IMR-90 (cell line): Measurements from ENCODE around the gene NARS2. TPM values are rescaled to one million over a fixed set of nuclear protein-coding genes. Genes with fewer than 3 reads are reported as not detected.

ENCODE experiments used
- ATAC-seq: fragments of 200-7000 bp; cut with Tn5 transposase; 2 replicates; pipeline ENCODE4 v1.9.1; 2020; ENCODE audit warnings: low read depth, mild to moderate bottlenecking, moderate library complexity
- BruUV-seq: library from RNA; stranded (reverse); fragments of 400-500 nt; replicated peaks from 2 replicates; lab custom pipeline; 2021; lab: Mats Ljungman, UMichigan
- CTCF ChIA-PET: fragments of 300-600 bp; formaldehyde crosslinking; extraction: SDS; loops from one replicate; lab custom pipeline; 2021; ENCODE audit warnings: antibody characterized with exemption; lab: Yijun Ruan, JAX
- POLR2A ChIA-PET: fragments of 300-600 bp; sonication (Branson Sonifier 250); formaldehyde crosslinking; loops from one replicate; lab custom pipeline; 2022; ENCODE audit warnings: antibody characterized with exemption; ENCODE audit not compliant: unreplicated experiment; lab: Charles Lee
- DNase-seq: peaks from one replicate; pipeline ENCODE4 v3.0.0; 2013
- H2AFZ ChIP-seq: replicated peaks from 2 replicates; pipeline ENCODE3; 2013; ENCODE audit warnings: low read length, mild to moderate bottlenecking; ENCODE audit not compliant: poor library complexity
- H2AK5ac ChIP-seq: 2 replicates; pipeline ENCODE4 v1.6.1; 2013; ENCODE audit warnings: low read depth, low read length, inconsistent platforms
- H2AK9ac ChIP-seq: replicated peaks from 2 replicates; pipeline ENCODE3; 2013; ENCODE audit warnings: mild to moderate bottlenecking, low read depth, low read length, moderate library complexity; ENCODE audit not compliant: poor library complexity
- H2BK120ac ChIP-seq: 2 replicates; pipeline ENCODE4 v1.6.1; 2013; ENCODE audit warnings: low read depth, low read length, inconsistent platforms
- H2BK15ac ChIP-seq: 3 replicates; pipeline ENCODE4 v1.6.1; 2013; ENCODE audit warnings: low read depth, low read length, inconsistent platforms
- H2BK20ac ChIP-seq: 2 replicates; pipeline ENCODE4 v1.6.1; 2013; ENCODE audit warnings: low read depth, mild to moderate bottlenecking, inconsistent platforms, low read length, moderate library complexity
- H2BK5ac ChIP-seq: 2 replicates; pipeline ENCODE4 v1.6.1; 2013; ENCODE audit warnings: mild to moderate bottlenecking, low read depth, low read length, inconsistent platforms; ENCODE audit not compliant: poor library complexity, severe bottlenecking
- H3K14ac ChIP-seq: replicated peaks from 2 replicates; pipeline ENCODE4 v1.6.1; 2013; ENCODE audit warnings: low read depth, low read length, inconsistent platforms
- H3K18ac ChIP-seq: 2 replicates; pipeline ENCODE4 v1.6.1; 2013; ENCODE audit warnings: low read depth, low read length, control low read depth
- H3K23ac ChIP-seq: 2 replicates; pipeline ENCODE4 v1.6.1; 2013; ENCODE audit warnings: low read depth, low read length, inconsistent platforms
- H3K27ac ChIP-seq: 2 replicates; pipeline ENCODE4 v1.5.1; 2013; ENCODE audit warnings: mild to moderate bottlenecking, control low read depth, low read length; ENCODE audit not compliant: insufficient read depth
- H3K27me3 ChIP-seq: 2 replicates; pipeline ENCODE4 v1.6.1; 2013; ENCODE audit warnings: low read length; ENCODE audit not compliant: control insufficient read depth, insufficient read depth
- H3K36me3 ChIP-seq: 2 replicates; pipeline ENCODE4 v1.6.1; 2013; ENCODE audit warnings: low read length, mixed read lengths; ENCODE audit not compliant: control insufficient read depth, insufficient read depth
- H3K4ac ChIP-seq: 2 replicates; pipeline ENCODE4 v1.6.1; 2013; ENCODE audit warnings: low read depth, low read length, inconsistent platforms
- H3K4me1 ChIP-seq: 2 replicates; pipeline ENCODE4 v1.6.1; 2013; ENCODE audit warnings: low read length, mixed read lengths; ENCODE audit not compliant: control insufficient read depth, insufficient read depth
- H3K4me2 ChIP-seq: 2 replicates; pipeline ENCODE4 v1.6.1; 2013; ENCODE audit warnings: low read depth, mild to moderate bottlenecking, control low read depth, low read length, moderate library complexity
- H3K4me3 ChIP-seq: 2 replicates; pipeline ENCODE4 v1.5.1; 2013; ENCODE audit warnings: low read depth, mild to moderate bottlenecking, control low read depth, low read length, moderate library complexity; ENCODE audit not compliant: insufficient read depth
- H3K56ac ChIP-seq: 2 replicates; pipeline ENCODE4 v1.6.1; 2013; ENCODE audit warnings: low read length, inconsistent platforms; ENCODE audit not compliant: insufficient read depth; ENCODE audit errors: extremely low read depth
- H3K79me1 ChIP-seq, 2 experiments: 2 replicates each; pipeline ENCODE4 v1.6.1; 2013; ENCODE audit warnings: low read length in 2 of 2, inconsistent platforms in 1 of 2, low read depth in 1 of 2
- H3K9ac ChIP-seq: 2 replicates; pipeline ENCODE4 v1.6.1; 2013; ENCODE audit warnings: low read depth, low read length, control low read depth
- H3K9me1 ChIP-seq: 2 replicates; pipeline ENCODE4 v1.6.1; 2013; ENCODE audit warnings: low read length, inconsistent platforms; ENCODE audit not compliant: insufficient read depth
- H3K9me3 ChIP-seq: 2 replicates; pipeline ENCODE4 v1.6.1; 2013; ENCODE audit warnings: low read length; ENCODE audit not compliant: control insufficient read depth, insufficient read depth
- H4K20me1 ChIP-seq: 2 replicates; pipeline ENCODE4 v1.6.1; 2013; ENCODE audit warnings: low read length, inconsistent platforms; ENCODE audit not compliant: insufficient read depth
- H4K5ac ChIP-seq: 2 replicates; pipeline ENCODE4 v1.6.1; 2013; ENCODE audit warnings: mild to moderate bottlenecking, low read depth, low read length, control low read depth
- H4K8ac ChIP-seq, 2 experiments: 2 replicates each; pipeline ENCODE4 v1.6.1; 2013; ENCODE audit warnings: low read depth in 2 of 2, low read length in 2 of 2, control low read depth in 1 of 2, inconsistent platforms in 1 of 2
- H4K91ac ChIP-seq: 2 replicates; pipeline ENCODE4 v1.6.1; 2013; ENCODE audit warnings: low read depth, low read length, inconsistent platforms; ENCODE audit not compliant: insufficient read depth
- BHLHE40 ChIP-seq: fragments of 150-350 bp; IDR thresholded peaks from 2 replicates; pipeline ENCODE4 v1.6.1; 2016; ENCODE audit warnings: mild to moderate bottlenecking, low read depth, low read length
- CEBPB ChIP-seq: IDR thresholded peaks from 2 replicates; pipeline ENCODE4 v1.6.1; 2012; ENCODE audit warnings: low read depth, low read length, improper control_type of control experiment
- CHD1 ChIP-seq: IDR thresholded peaks from 2 replicates; pipeline ENCODE4 v1.6.1; 2012; ENCODE audit warnings: low read depth, low read length, improper control_type of control experiment
- FOS ChIP-seq: fragments of 150-350 bp; IDR thresholded peaks from 2 replicates; pipeline ENCODE4 v1.6.1; 2016; ENCODE audit warnings: low read depth, low read length
- MAFK ChIP-seq: IDR thresholded peaks from 2 replicates; pipeline ENCODE4 v1.6.1; 2012; ENCODE audit warnings: low read depth, low read length, improper control_type of control experiment
- MAZ ChIP-seq: IDR thresholded peaks from 2 replicates; pipeline ENCODE4 v1.6.1; 2012; ENCODE audit warnings: low read depth, mild to moderate bottlenecking, low read length, improper control_type of control experiment, moderate library complexity, borderline replicate concordance
- MXI1 ChIP-seq: IDR thresholded peaks from 2 replicates; pipeline ENCODE4 v1.6.1; 2012; ENCODE audit warnings: low read depth, mild to moderate bottlenecking, low read length, moderate library complexity, borderline replicate concordance
- NFE2L2 ChIP-seq: fragments of 150-350 bp; IDR thresholded peaks from 2 replicates; pipeline ENCODE4 v1.6.1; 2016; ENCODE audit warnings: low read depth, mild to moderate bottlenecking, low read length
- POLR2A ChIP-seq: IDR thresholded peaks from 2 replicates; pipeline ENCODE4 v1.6.1; 2012; ENCODE audit warnings: mild to moderate bottlenecking, low read depth, low read length
- RAD21 ChIP-seq: IDR thresholded peaks from 2 replicates; pipeline ENCODE4 v1.6.1; 2012; ENCODE audit warnings: low read length, improper control_type of control experiment
- RCOR1 ChIP-seq: IDR thresholded peaks from 2 replicates; pipeline ENCODE4 v1.6.1; 2012; ENCODE audit warnings: mild to moderate bottlenecking, low read length, improper control_type of control experiment; ENCODE audit not compliant: insufficient replicate concordance
- RFX5 ChIP-seq: IDR thresholded peaks from 2 replicates; pipeline ENCODE4 v1.8.0; 2012; ENCODE audit warnings: low read depth, mild to moderate bottlenecking, low read length, moderate library complexity
- SMC3 ChIP-seq: fragments of 150-350 bp; IDR thresholded peaks from 2 replicates; pipeline ENCODE4 v1.6.1; 2016; ENCODE audit warnings: low read depth, mild to moderate bottlenecking, antibody characterized with exemption, low read length, moderate library complexity
- WGBS, 2 experiments: methylation state at CpG; one replicate each; pipeline versions ENCODE4 v1.1.5 to v1.1.7; 2013; ENCODE audit warnings: missing lambda C conversion rate in 2 of 2; ENCODE audit not compliant: insufficient read length in 1 of 2; ENCODE audit errors: extremely low coverage in 2 of 2; 5-methylcytosine and 5-hydroxymethylcytosine counted together
- dilution Hi-C: fragments of 300-500 bp; cut with HindIII; formaldehyde crosslinking; loops from one replicate; pipeline ENCODE4 v1.14.3; 2018; ENCODE audit warnings: low sequenced_read_pairs; ENCODE audit not compliant: unreplicated experiment
- in situ Hi-C: fragments of 300-500 bp; cut with MboI; formaldehyde crosslinking; loops from 3 replicates; pipeline ENCODE4 v1.14.3; 2019; ENCODE audit warnings: low sequenced_read_pairs, inconsistent platforms, mixed read lengths
- intact Hi-C: fragments of 100-400 bp; cut with micrococcal nuclease; formaldehyde crosslinking; loops from 2 replicates; pipeline ENCODE4 v1.10.0; 2022
- polyA plus RNA-seq, 3 experiments: library from polyadenylated mRNA; depleted of rRNA; stranded (reverse); fragments of >200 nt; gene quantifications; 2 replicates each; pipeline ENCODE4 v1.2.3, GENCODE V29; 2012; ENCODE audit warnings: low replicate concordance in 1 of 3
- total RNA-seq: library from RNA; depleted of rRNA; stranded (reverse); fragments of >200 nt; gene quantifications from 2 replicates; pipeline ENCODE4 v1.2.3, GENCODE V29; 2012
- TF ChIP-seq, protein P1 (sequence below): fragments of 150-350 bp; IDR thresholded peaks from 2 replicates; pipeline ENCODE4 v1.6.1; 2017; ENCODE audit warnings: mild to moderate bottlenecking, antibody characterized with exemption, low read length, low read depth
- TF ChIP-seq, protein P2 (sequence below): fragments of 150-350 bp; IDR thresholded peaks from 2 replicates; pipeline ENCODE4 v1.6.1; 2016; ENCODE audit warnings: low read depth, mild to moderate bottlenecking, low read length, moderate library complexity, borderline replicate concordance
- TF ChIP-seq, protein P3 (sequence below): conservative IDR thresholded peaks from 2 replicates; pipeline ENCODE4 v1.5.1; 2012; ENCODE audit warnings: mild to moderate bottlenecking, low read depth, low read length, improper control_type of control experiment

Gene NARS2
- total and polyA plus RNA-seq, 2 of the 4 experiments (the other 2 are of a cell fraction), result 8.0 to 15.8 TPM

DNA sequence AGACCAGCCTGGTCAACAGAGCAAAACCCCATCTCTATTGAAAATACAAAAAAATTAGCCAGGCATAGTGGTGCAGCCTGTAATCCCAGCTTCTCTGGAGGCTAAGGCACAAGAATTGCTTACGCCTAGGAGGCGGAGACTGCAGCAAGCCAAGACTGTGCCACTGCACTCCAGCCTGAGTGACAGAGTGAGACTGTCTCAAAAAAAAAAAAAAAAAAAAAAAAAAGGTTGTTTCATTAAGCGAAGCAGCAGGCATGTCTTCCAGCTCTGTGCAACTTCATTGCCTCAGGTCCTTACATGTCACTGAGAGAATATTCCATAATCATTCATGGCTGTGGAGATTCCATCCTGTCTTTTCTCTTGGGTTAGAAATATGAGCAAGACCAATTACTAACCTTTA, 174.0 kb downstream of the NARS2 start:
- intact Hi-C loops, result no loop called here
- 80% methylated on average over 1 of the region's 3 CpGs; no CpG with 5 or more reads in 1 of the 2 experiments for WGBS, 2 experiments
- no peak for ATAC-seq

More for the DNA sequence above, 174.0 kb downstream of the NARS2 start:
- Histone ChIP-seq H3K56ac (no peak overlapping the region), H2BK15ac (no peak overlapping the region), H3K4me1 (no peaks in the 10 kb centered on the region), H3K4me3 (no peak overlapping the region), H2BK5ac (no peak overlapping the region), H2BK120ac (no peak overlapping the region), H3K9me1 (peaks cover 5% of the 10 kb centered on the region; the same call in 1 of the 2 replicates), H3K4ac (no peak overlapping the region), H2AK9ac (no peak overlapping the region), H4K91ac (no peak overlapping the region), H2AK5ac (no peak overlapping the region; the same call in 1 of the 2 replicates), H3K4me2 (no peak overlapping the region), H4K20me1 (peaks cover 5% of the 10 kb centered on the region), H4K8ac (no peak overlapping the region), H3K9ac (no peak overlapping the region), H2BK20ac (no peak overlapping the region), H3K14ac (no peak overlapping the region), H2AFZ (no peak overlapping the region), H3K9me3 (no peaks in the 10 kb centered on the region), H3K36me3 (no peaks in the 10 kb centered on the region), H3K27me3 (no peaks in the 10 kb centered on the region), H4K5ac (no peak overlapping the region), H3K27ac (no peak overlapping the region), H3K23ac (no peak overlapping the region), H3K18ac (no peak overlapping the region), H3K79me1 (peaks cover 35 to 37% of the 10 kb centered on the region in 2 experiments)
- no peak for DNase-seq
- in situ Hi-C loops (no loop called here), dilution Hi-C loops (no loop called here)
- CTCF ChIA-PET, result no interaction called here
- no TSS peak for BruUV-seq
- POLR2A ChIA-PET, result no interaction called here
- TF ChIP-seq SMC3 (no peak), CEBPB (no peak), CHD1 (no peak), MAZ (no peak), BHLHE40 (no peak), MXI1 (no peak), FOS (no peak), NFE2L2 (no peak), RCOR1 (no peak), RFX5 (no peak), MAFK (no peak), POLR2A (no peak), RAD21 (no peak)
- TF ChIP-seq, protein P1, sequence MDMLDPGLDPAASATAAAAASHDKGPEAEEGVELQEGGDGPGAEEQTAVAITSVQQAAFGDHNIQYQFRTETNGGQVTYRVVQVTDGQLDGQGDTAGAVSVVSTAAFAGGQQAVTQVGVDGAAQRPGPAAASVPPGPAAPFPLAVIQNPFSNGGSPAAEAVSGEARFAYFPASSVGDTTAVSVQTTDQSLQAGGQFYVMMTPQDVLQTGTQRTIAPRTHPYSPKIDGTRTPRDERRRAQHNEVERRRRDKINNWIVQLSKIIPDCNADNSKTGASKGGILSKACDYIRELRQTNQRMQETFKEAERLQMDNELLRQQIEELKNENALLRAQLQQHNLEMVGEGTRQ, result no peak
- TF ChIP-seq, protein P2, sequence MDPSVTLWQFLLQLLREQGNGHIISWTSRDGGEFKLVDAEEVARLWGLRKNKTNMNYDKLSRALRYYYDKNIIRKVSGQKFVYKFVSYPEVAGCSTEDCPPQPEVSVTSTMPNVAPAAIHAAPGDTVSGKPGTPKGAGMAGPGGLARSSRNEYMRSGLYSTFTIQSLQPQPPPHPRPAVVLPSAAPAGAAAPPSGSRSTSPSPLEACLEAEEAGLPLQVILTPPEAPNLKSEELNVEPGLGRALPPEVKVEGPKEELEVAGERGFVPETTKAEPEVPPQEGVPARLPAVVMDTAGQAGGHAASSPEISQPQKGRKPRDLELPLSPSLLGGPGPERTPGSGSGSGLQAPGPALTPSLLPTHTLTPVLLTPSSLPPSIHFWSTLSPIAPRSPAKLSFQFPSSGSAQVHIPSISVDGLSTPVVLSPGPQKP, result no peak
- TF ChIP-seq, protein P3, sequence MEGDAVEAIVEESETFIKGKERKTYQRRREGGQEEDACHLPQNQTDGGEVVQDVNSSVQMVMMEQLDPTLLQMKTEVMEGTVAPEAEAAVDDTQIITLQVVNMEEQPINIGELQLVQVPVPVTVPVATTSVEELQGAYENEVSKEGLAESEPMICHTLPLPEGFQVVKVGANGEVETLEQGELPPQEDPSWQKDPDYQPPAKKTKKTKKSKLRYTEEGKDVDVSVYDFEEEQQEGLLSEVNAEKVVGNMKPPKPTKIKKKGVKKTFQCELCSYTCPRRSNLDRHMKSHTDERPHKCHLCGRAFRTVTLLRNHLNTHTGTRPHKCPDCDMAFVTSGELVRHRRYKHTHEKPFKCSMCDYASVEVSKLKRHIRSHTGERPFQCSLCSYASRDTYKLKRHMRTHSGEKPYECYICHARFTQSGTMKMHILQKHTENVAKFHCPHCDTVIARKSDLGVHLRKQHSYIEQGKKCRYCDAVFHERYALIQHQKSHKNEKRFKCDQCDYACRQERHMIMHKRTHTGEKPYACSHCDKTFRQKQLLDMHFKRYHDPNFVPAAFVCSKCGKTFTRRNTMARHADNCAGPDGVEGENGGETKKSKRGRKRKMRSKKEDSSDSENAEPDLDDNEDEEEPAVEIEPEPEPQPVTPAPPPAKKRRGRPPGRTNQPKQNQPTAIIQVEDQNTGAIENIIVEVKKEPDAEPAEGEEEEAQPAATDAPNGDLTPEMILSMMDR, result no peak
